Measurements from ENCODE around the gene TUBA1A. TPM values are rescaled to one million over a fixed set of nuclear protein-coding genes. Genes with fewer than 3 reads are reported as not detected.

The TUBA1A gene
- total RNA-seq, 1 experiment from 2014 or later: 24.1 TPM

GRCh38 chr12:49161092-49161795, 27.6 kb downstream of the TUBA1A start:
- intact Hi-C loops (cut with micrococcal nuclease): no loop called here

More at GRCh38 chr12:49161092-49161795, 27.6 kb downstream of the TUBA1A start:
- CTCF ChIA-PET: no interaction called here
- no peaks in the 10 kb centered on the region for H3K4me1 ChIP-seq (ENCODE audit: control insufficient read depth in 1 of 2, insufficient read depth in 2 of 2, low read length in 2 of 2)
- no peak for DNase-seq (ENCODE audit: low read depth, low spot score)
- no peak overlapping the region for H3K27ac ChIP-seq (ENCODE audit: low read depth, low read length)
- RAD21 ChIA-PET (ENCODE audit: low non-redundant PET in 1 of 2, low total read pairs in 2 of 2, uncharacterized antibody in 2 of 2, unreplicated experiment in 2 of 2): no interaction called here
- H3K79me2 ChIP-seq (ENCODE audit: insufficient read depth, low read length): no peaks in the 10 kb centered on the region
- no peak for TF ChIP-seq FOSL1 (IDR thresholded peaks at IDR 0.05; ENCODE audit: low read depth)
- no peak for TF ChIP-seq POLR2AphosphoS5 (IDR thresholded peaks at IDR 0.05; ENCODE audit: low read depth, low read length)
- TF ChIP-seq ELF1 (IDR thresholded peaks at IDR 0.05; ENCODE audit: borderline replicate concordance, low read depth): no peak
- TF ChIP-seq SRF (IDR thresholded peaks at IDR 0.05; ENCODE audit: low read depth): no peak
- no peak for TF ChIP-seq CTCF (IDR thresholded peaks at IDR 0.05 in 2 of 3, conservative IDR thresholded peaks at IDR 0.05 in 1 of 3; ENCODE audit: borderline replicate concordance in 1 of 3, insufficient read depth in 1 of 3, low read depth in 2 of 3, low read length in 2 of 3)
- no peak for TF ChIP-seq SIN3A (IDR thresholded peaks at IDR 0.05; ENCODE audit: low read depth)
- TF ChIP-seq POLR2A (IDR thresholded peaks at IDR 0.05; ENCODE audit: borderline replicate concordance, extremely low read depth, insufficient read depth, insufficient read length): no peak
- no peak for TF ChIP-seq REST (IDR thresholded peaks at IDR 0.05; ENCODE audit: low read depth)
- TF ChIP-seq ZFX (IDR thresholded peaks at IDR 0.05): no peak
- TF ChIP-seq EGR1 (IDR thresholded peaks at IDR 0.05; ENCODE audit: low read depth): no peak
- no peak for TF ChIP-seq ZNF274 (IDR thresholded peaks at IDR 0.05; ENCODE audit: low read depth, low read length)
- no peaks in the 10 kb centered on the region for H3K36me3 ChIP-seq (ENCODE audit: control insufficient read depth in 1 of 2, insufficient read depth in 2 of 2, low read length in 2 of 2)
- H4K20me1 ChIP-seq (ENCODE audit: insufficient read depth): no peaks in the 10 kb centered on the region
- H3K4me2 ChIP-seq (ENCODE audit: low read length): no peak overlapping the region
- no peaks in the 10 kb centered on the region for H3K9me3 ChIP-seq (ENCODE audit: control insufficient read depth in 1 of 2, insufficient read depth in 1 of 2, low read depth in 1 of 2, low read length in 2 of 2)
- no peak for ATAC-seq
- POLR2A ChIA-PET: no interaction called here
- no peaks in the 10 kb centered on the region for H3K9me2 ChIP-seq (ENCODE audit: insufficient read depth)
- no peak overlapping the region for H3K9ac ChIP-seq (ENCODE audit: low read length)
- H2AFZ ChIP-seq (ENCODE audit: low read depth, low read length, poor library complexity, severe bottlenecking): no peak overlapping the region
- BruUV-seq (replicated peaks): no TSS peak
- H3K27me3 ChIP-seq (ENCODE audit: insufficient read depth, low read length): no peaks in the 10 kb centered on the region
- no peak overlapping the region for H3K4me3 ChIP-seq (replicated peaks in 1 of 2; ENCODE audit: low read depth in 1 of 2, low read length in 2 of 2)

All from HCT116 (cell line).